PC-9 (cell line): Measurements from ENCODE around the gene TBCD. TPM values are rescaled to one million over a fixed set of nuclear protein-coding genes. Genes with fewer than 3 reads are reported as not detected.
"Not testable (repeated sequence)": the region's sequence is repeated elsewhere in the genome, so short reads cannot be mapped to it uniquely, and the experiment has no call there.

Experiments
- BruUV-seq: library from RNA; stranded (reverse); fragments of 400-500 nt; replicated peaks from 2 replicates; lab custom pipeline; 2021; lab: Mats Ljungman, UMichigan
- CTCF ChIA-PET: fragments of 300-600 bp; sonication (Branson Sonifier 250); formaldehyde crosslinking; loops from one replicate; lab custom pipeline; 2022; ENCODE audit warnings: antibody characterized with exemption; lab: Charles Lee
- POLR2A ChIA-PET: fragments of 300-600 bp; sonication (Branson Sonifier 250); formaldehyde crosslinking; loops from one replicate; lab custom pipeline; 2022; ENCODE audit warnings: antibody characterized with exemption; ENCODE audit not compliant: unreplicated experiment; lab: Charles Lee
- DNase-seq, 2 experiments: peaks; one replicate each; pipeline versions ENCODE4 v3.0.0 to v3.0.0-alpha.2; 2015 to 2022; ENCODE audit warnings: mixed read lengths in 1 of 2
- H2AFZ ChIP-seq: fragments of 200-600 bp; sonication (generic); 2 replicates; pipeline ENCODE4 v1.8.1; 2017; ENCODE audit warnings: antibody characterized with exemption
- H3F3A ChIP-seq: fragments of 200-600 bp; sonication (generic); 2 replicates; pipeline ENCODE4 v1.8.1; 2017; ENCODE audit warnings: antibody characterized with exemption, mild to moderate bottlenecking, low read depth; ENCODE audit not compliant: insufficient read depth
- H3K27ac ChIP-seq: fragments of 200-600 bp; sonication (generic); 2 replicates; pipeline ENCODE4 v1.6.1; 2016; ENCODE audit warnings: mixed run types
- H3K27me3 ChIP-seq: fragments of 200-600 bp; sonication (generic); 2 replicates; pipeline ENCODE4 v1.6.1; 2016; ENCODE audit warnings: low read depth, mixed run types; ENCODE audit not compliant: insufficient read depth
- H3K36me3 ChIP-seq: fragments of 200-600 bp; sonication (generic); 2 replicates; pipeline ENCODE4 v1.6.1; 2016; ENCODE audit warnings: low read depth, mixed run types
- H3K4me1 ChIP-seq: fragments of 200-600 bp; sonication (generic); replicated peaks from 2 replicates; pipeline ENCODE4 v1.6.1; 2016; ENCODE audit warnings: mixed run types; ENCODE audit not compliant: insufficient read depth
- H3K4me2 ChIP-seq: fragments of 200-600 bp; sonication (generic); 2 replicates; pipeline ENCODE4 v1.6.1; 2017; ENCODE audit warnings: mixed run types
- H3K4me3 ChIP-seq: fragments of 200-600 bp; sonication (generic); 2 replicates; pipeline ENCODE4 v1.6.1; 2016; ENCODE audit warnings: mixed run types
- H3K79me2 ChIP-seq: fragments of 200-600 bp; sonication (generic); 2 replicates; pipeline ENCODE4 v1.6.1; 2017; ENCODE audit warnings: low read depth, mixed run types
- H3K9me2 ChIP-seq: fragments of 200-600 bp; sonication (generic); 2 replicates; pipeline ENCODE4 v1.8.1; 2017; ENCODE audit warnings: mild to moderate bottlenecking; ENCODE audit not compliant: insufficient read depth
- H3K9me3 ChIP-seq: fragments of 200-600 bp; sonication (generic); 2 replicates; pipeline ENCODE4 v1.8.1; 2016; ENCODE audit warnings: low read depth; ENCODE audit not compliant: insufficient read depth
- H4K20me1 ChIP-seq: fragments of 200-600 bp; sonication (generic); 2 replicates; pipeline ENCODE4 v1.8.1; 2017; ENCODE audit not compliant: insufficient read depth
- EZH2 ChIP-seq: fragments of 200-600 bp; sonication (generic); IDR thresholded peaks from 2 replicates; pipeline ENCODE4 v1.8.0; 2017; ENCODE audit warnings: antibody characterized with exemption, low read depth
- intact Hi-C: fragments of 100-400 bp; cut with micrococcal nuclease; formaldehyde crosslinking; loops from one replicate; pipeline ENCODE4 v1.10.0; 2022; ENCODE audit not compliant: unreplicated experiment
- total RNA-seq: library from RNA; stranded (reverse); gene quantifications from 2 replicates; pipeline ENCODE4 v1.2.3, GENCODE V29; 2021
- TF ChIP-seq, protein P1 (sequence below): fragments of 200-600 bp; sonication (generic); conservative IDR thresholded peaks from 2 replicates; pipeline ENCODE4 v1.6.1; 2017; ENCODE audit warnings: mixed run types, antibody characterized with exemption, mild to moderate bottlenecking, moderate library complexity

Gene TBCD
- total RNA-seq, 1 experiment from 2014 or later: 115 TPM

DNA sequence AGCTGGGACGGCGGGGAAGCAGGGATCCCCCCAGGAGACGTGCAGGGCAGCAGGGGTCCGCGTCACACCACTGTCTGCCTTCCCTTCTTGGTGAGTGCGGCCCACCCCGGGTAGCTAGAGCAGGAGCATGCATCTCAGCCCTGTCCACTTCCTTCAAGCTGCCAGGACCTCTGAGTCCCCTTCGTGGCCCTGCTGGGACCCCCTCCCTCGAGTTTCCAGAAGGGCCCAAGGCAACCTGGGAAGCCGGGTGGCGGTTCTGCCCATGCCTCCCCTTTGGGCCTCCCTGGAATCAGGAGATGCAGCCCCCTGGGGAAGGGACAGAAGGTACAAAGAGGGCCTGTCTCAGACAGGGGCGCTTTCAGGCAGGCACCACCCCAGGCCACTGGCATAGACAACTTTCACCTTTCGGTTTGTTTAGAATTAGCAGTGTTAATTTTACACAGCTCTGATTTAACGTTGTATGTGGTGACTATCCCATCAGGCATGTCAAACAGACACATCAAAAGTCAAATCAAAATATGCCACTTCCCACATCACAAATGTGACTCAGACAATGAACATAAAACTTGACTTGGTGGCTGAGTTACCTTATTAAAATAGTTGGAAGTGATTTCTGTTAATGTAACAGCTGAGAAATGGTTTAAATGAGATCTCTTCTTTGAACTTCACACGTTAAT is 233.0 kb downstream of the TBCD start:
- H3K79me2 ChIP-seq: no peaks in the 10 kb centered on the region
- H3K9me2 ChIP-seq: no peaks in the 10 kb centered on the region
- H3K9me3 ChIP-seq: no peaks in the 10 kb centered on the region
- POLR2A ChIA-PET: no interaction called here
- H4K20me1 ChIP-seq: no peaks in the 10 kb centered on the region
- intact Hi-C loops: no loop called here
- DNase-seq: no peak
- H3K36me3 ChIP-seq: no peaks in the 10 kb centered on the region
- no peak for TF ChIP-seq EZH2
- TF ChIP-seq, protein P1, sequence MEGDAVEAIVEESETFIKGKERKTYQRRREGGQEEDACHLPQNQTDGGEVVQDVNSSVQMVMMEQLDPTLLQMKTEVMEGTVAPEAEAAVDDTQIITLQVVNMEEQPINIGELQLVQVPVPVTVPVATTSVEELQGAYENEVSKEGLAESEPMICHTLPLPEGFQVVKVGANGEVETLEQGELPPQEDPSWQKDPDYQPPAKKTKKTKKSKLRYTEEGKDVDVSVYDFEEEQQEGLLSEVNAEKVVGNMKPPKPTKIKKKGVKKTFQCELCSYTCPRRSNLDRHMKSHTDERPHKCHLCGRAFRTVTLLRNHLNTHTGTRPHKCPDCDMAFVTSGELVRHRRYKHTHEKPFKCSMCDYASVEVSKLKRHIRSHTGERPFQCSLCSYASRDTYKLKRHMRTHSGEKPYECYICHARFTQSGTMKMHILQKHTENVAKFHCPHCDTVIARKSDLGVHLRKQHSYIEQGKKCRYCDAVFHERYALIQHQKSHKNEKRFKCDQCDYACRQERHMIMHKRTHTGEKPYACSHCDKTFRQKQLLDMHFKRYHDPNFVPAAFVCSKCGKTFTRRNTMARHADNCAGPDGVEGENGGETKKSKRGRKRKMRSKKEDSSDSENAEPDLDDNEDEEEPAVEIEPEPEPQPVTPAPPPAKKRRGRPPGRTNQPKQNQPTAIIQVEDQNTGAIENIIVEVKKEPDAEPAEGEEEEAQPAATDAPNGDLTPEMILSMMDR: no peak
- no peak overlapping the region for H2AFZ ChIP-seq
- H3K4me1 ChIP-seq: no peaks in the 10 kb centered on the region
- CTCF ChIA-PET: no interaction called here
- no peaks in the 10 kb centered on the region for H3F3A ChIP-seq
- H3K27ac ChIP-seq: no peak overlapping the region
- no peaks in the 10 kb centered on the region for H3K27me3 ChIP-seq
- H3K4me2 ChIP-seq: no peak overlapping the region
- BruUV-seq: no TSS peak
- no peak overlapping the region for H3K4me3 ChIP-seq

DNA sequence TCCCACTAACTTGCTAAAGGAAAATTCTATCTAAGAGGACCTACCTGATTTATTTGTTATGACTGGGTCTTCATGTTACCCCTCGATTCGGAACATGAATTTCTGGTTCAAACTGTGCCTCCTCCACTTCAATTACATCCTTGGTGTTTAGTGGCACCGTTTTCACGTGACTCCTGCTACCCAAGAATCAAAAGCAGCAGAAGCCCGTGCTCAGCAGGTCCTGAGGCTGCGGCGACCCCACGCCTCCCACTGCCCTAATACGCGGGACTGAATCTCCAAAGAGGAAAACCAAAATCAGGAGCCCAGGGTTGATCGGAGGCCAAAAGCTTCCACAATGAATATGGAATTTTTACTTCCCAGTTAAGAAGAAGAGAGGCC is 233.6 kb downstream of the TBCD start:
- H3K4me2 ChIP-seq: no peak overlapping the region
- intact Hi-C loops: no loop called here
- no peaks in the 10 kb centered on the region for H3K9me3 ChIP-seq
- no peaks in the 10 kb centered on the region for H3K79me2 ChIP-seq
- H3K4me3 ChIP-seq: no peak overlapping the region
- H3K27ac ChIP-seq: no peak overlapping the region
- CTCF ChIA-PET: no interaction called here
- no peak overlapping the region for H2AFZ ChIP-seq
- BruUV-seq: no TSS peak
- H3F3A ChIP-seq: no peaks in the 10 kb centered on the region
- H4K20me1 ChIP-seq: no peaks in the 10 kb centered on the region
- TF ChIP-seq, protein P1: no peak
- TF ChIP-seq EZH2: no peak
- no peaks in the 10 kb centered on the region for H3K27me3 ChIP-seq
- H3K36me3 ChIP-seq: no peaks in the 10 kb centered on the region
- POLR2A ChIA-PET: no interaction called here
- no peaks in the 10 kb centered on the region for H3K4me1 ChIP-seq
- no peak for DNase-seq
- H3K9me2 ChIP-seq: no peaks in the 10 kb centered on the region

DNA sequence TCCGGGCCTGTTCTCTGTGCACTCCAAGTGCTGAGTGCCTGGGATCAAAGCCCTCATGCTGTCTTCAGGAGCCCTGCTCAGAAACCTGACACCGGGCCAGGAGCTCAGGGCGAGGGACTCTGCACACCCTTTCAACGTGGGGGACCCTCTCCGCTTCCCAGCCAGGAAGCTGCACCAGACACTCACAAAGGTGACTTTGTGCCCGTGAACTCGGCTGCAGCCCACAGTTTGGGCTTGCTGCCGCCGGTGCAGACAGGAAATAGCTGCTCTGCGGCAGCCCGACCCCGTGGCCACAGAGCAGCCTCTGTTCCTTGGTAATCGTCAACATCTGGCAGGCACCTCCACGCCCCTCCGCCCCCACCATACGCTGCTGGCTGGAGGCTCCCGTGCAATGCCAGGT is 234.1 kb downstream of the TBCD start:
- Histone ChIP-seq H3K36me3 (no peaks in the 10 kb centered on the region), H3K9me2 (no peaks in the 10 kb centered on the region), H3K4me1 (no peaks in the 10 kb centered on the region), H3K4me2 (no peak overlapping the region), H3K27me3 (no peaks in the 10 kb centered on the region), H2AFZ (no peak overlapping the region), H3K9me3 (no peaks in the 10 kb centered on the region), H3F3A (no peaks in the 10 kb centered on the region), H3K27ac (no peak overlapping the region), H3K4me3 (no peak overlapping the region), H3K79me2 (no peaks in the 10 kb centered on the region), H4K20me1 (no peaks in the 10 kb centered on the region)
- POLR2A ChIA-PET: no interaction called here
- CTCF ChIA-PET: no interaction called here
- TF ChIP-seq EZH2: no peak
- TF ChIP-seq, protein P1: no peak
- no peak for DNase-seq
- no TSS peak for BruUV-seq
- intact Hi-C loops: no loop called here

DNA sequence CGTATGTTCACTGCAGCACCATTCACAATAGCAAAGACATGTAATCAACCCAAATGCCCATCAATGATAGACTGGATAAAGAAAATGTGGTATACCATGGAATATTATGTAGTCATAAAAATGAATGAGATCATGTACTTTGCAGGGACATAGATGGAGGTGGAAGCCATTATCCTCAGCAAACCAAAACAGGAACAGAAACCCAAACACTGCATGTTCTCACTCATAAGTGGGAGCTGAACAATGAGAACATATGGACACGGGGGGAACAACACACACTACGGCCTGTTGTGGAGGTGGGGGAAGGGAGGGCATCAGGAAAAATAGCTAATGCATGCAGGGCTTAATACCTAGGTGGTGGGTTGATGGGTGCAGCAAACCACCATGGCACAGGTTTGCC is 237.2 kb downstream of the TBCD start:
- H3K79me2 ChIP-seq, H3F3A ChIP-seq, H3K36me3 ChIP-seq, POLR2A ChIA-PET, H3K4me2 ChIP-seq, H4K20me1 ChIP-seq, H3K27me3 ChIP-seq, H3K9me2 ChIP-seq, CTCF ChIA-PET, H3K27ac ChIP-seq, H3K4me3 ChIP-seq, H2AFZ ChIP-seq, BruUV-seq, intact Hi-C loops, DNase-seq, H3K4me1 ChIP-seq, H3K9me3 ChIP-seq: not testable (repeated sequence)
